GM03348 (cell line): ENCODE results near the gene PRDM9.
"Not testable (repeated sequence)": the region's sequence is repeated elsewhere in the genome, so short reads cannot be mapped to it uniquely, and the experiment has no call there.

Experiments
- DNase-seq: peaks from one replicate; pipeline ENCODE4 v3.0.0; 2012; ENCODE audit warnings: low spot score

The PRDM9 gene

GRCh38 chr5:23507278-23507685 lies at the start of gene PRDM9:
TSS of gene PRDM9 (plus strand) at chr5:23507609. CDS start at chr5:23509034, 1,425 bp downstream.
- peak; percentile 11 for DNase-seq

GRCh38 chr5:23457780-23458179 lies 49.6 kb upstream of the PRDM9 start:
- no peak for DNase-seq

GRCh38 chr5:23459214-23459613 lies 48.2 kb upstream of the PRDM9 start:
- DNase-seq: no peak

- DNase-seq: no peak
Measured at GRCh38 chr5:23461576-23461975, 45.8 kb upstream of the PRDM9 start.

GRCh38 chr5:23466401-23466912 lies 41.0 kb upstream of the PRDM9 start:
- DNase-seq: no peak

- no peak for DNase-seq
Measured at GRCh38 chr5:23468658-23469057, 38.8 kb upstream of the PRDM9 start.

- no peak for DNase-seq
Measured at GRCh38 chr5:23473915-23474314, 33.5 kb upstream of the PRDM9 start.

GRCh38 chr5:23474315-23474714 lies 33.1 kb upstream of the PRDM9 start:
- no peak for DNase-seq

- DNase-seq: no peak
Measured at GRCh38 chr5:23476580-23476979, 30.8 kb upstream of the PRDM9 start.

GRCh38 chr5:23482642-23483041 lies 24.8 kb upstream of the PRDM9 start:
- DNase-seq: no peak

- DNase-seq: no peak
Measured at GRCh38 chr5:23483090-23483489, 24.3 kb upstream of the PRDM9 start.

- DNase-seq: no peak
Measured at GRCh38 chr5:23484096-23484495, 23.3 kb upstream of the PRDM9 start.

- not testable (repeated sequence) for DNase-seq
Measured at GRCh38 chr5:23486227-23486626, 21.2 kb upstream of the PRDM9 start.

- no peak for DNase-seq
Measured at GRCh38 chr5:23490993-23491392, 16.4 kb upstream of the PRDM9 start.

- no peak for DNase-seq
Measured at GRCh38 chr5:23494558-23494957, 12.9 kb upstream of the PRDM9 start.

GRCh38 chr5:23496576-23496975 lies 10.8 kb upstream of the PRDM9 start:
- DNase-seq: no peak

- DNase-seq: no peak
Measured at GRCh38 chr5:23506329-23507236, 826 bp upstream of the PRDM9 start.

- DNase-seq: not testable (repeated sequence)
Measured at GRCh38 chr5:23510434-23510833, 3.0 kb downstream of the PRDM9 start.

GRCh38 chr5:23522553-23522952 lies 15.1 kb downstream of the PRDM9 start:
- no peak for DNase-seq

GRCh38 chr5:23523031-23523430 lies 15.6 kb downstream of the PRDM9 start:
- DNase-seq: no peak

- DNase-seq: no peak
Measured at GRCh38 chr5:23523998-23524397, 16.6 kb downstream of the PRDM9 start.

GRCh38 chr5:23525751-23526150 lies 18.3 kb downstream of the PRDM9 start:
- no peak for DNase-seq

GRCh38 chr5:23526616-23527015 lies 19.2 kb downstream of the PRDM9 start:
- not testable (repeated sequence) for DNase-seq
